KMS-11 (cell line): ENCODE measurements around the gene CHAF1A.
A peak's percentile ranks its signal among the peaks of the same experiment; 100 is the strongest.

Experiments
- H2AFZ ChIP-seq: fragments of 200-600 bp; sonication (generic); 2 replicates; pipeline ENCODE4 v1.6.1; 2016; ENCODE audit warnings: antibody characterized with exemption, mixed run types, low read depth
- H3K27ac ChIP-seq: fragments of 200-600 bp; sonication (generic); 2 replicates; pipeline ENCODE4 v1.6.1; 2016; ENCODE audit warnings: mild to moderate bottlenecking, mixed run types
- H3K27me3 ChIP-seq: fragments of 200-600 bp; sonication (generic); 2 replicates; pipeline ENCODE4 v1.6.1; 2017; ENCODE audit warnings: mild to moderate bottlenecking, low read depth, mixed run types, moderate library complexity; ENCODE audit not compliant: insufficient read depth
- H3K36me3 ChIP-seq: fragments of 200-600 bp; sonication (generic); 2 replicates; pipeline ENCODE4 v1.6.1; 2017; ENCODE audit warnings: mild to moderate bottlenecking, mixed run types; ENCODE audit not compliant: insufficient read depth
- H3K4me1 ChIP-seq: fragments of 200-600 bp; sonication (generic); 2 replicates; pipeline ENCODE4 v1.6.1; 2016; ENCODE audit warnings: mild to moderate bottlenecking, low read depth, mixed run types; ENCODE audit not compliant: poor library complexity, severe bottlenecking
- H3K4me2 ChIP-seq: fragments of 200-600 bp; sonication (generic); 2 replicates; pipeline ENCODE4 v1.7.0; 2016; ENCODE audit warnings: mild to moderate bottlenecking, mixed run types
- H3K4me3 ChIP-seq: fragments of 200-600 bp; sonication (generic); IDR thresholded peaks from 2 replicates; pipeline ENCODE4 v1.6.1; 2017; ENCODE audit warnings: low read depth, low read length, mixed read lengths; ENCODE audit not compliant: insufficient read depth
- H3K79me2 ChIP-seq: fragments of 200-600 bp; sonication (generic); 2 replicates; pipeline ENCODE4 v1.6.1; 2016; ENCODE audit warnings: low read depth, mixed run types; ENCODE audit not compliant: insufficient read depth
- H3K9ac ChIP-seq: fragments of 200-600 bp; sonication (generic); 2 replicates; pipeline ENCODE4 v1.6.1; 2016; ENCODE audit warnings: mild to moderate bottlenecking, mixed run types
- H4K20me1 ChIP-seq: fragments of 200-600 bp; sonication (generic); 2 replicates; pipeline ENCODE4 v1.6.1; 2016; ENCODE audit warnings: mild to moderate bottlenecking, mixed run types; ENCODE audit not compliant: insufficient read depth
- CTCF ChIP-seq: fragments of 200-600 bp; sonication (generic); conservative IDR thresholded peaks from 2 replicates; pipeline ENCODE4 v1.6.1; 2017; ENCODE audit warnings: low read depth, mild to moderate bottlenecking, antibody characterized with exemption, low read length, moderate library complexity, mixed read lengths

The CHAF1A gene

GRCh38 chr19:4362831-4363545 lies 39.5 kb upstream of the CHAF1A start:
- H3K36me3 ChIP-seq: no peaks in the 10 kb centered on the region

GRCh38 chr19:4363571-4364304 lies 38.7 kb upstream of the CHAF1A start:
- no peak overlapping the region for H3K4me2 ChIP-seq
- no peak for TF ChIP-seq CTCF
- H3K9ac ChIP-seq: no peak overlapping the region
- H3K27me3 ChIP-seq: no peaks in the 10 kb centered on the region
- H3K79me2 ChIP-seq: no peaks in the 10 kb centered on the region
- no peak overlapping the region for H3K27ac ChIP-seq
- no peaks in the 10 kb centered on the region for H3K36me3 ChIP-seq
- H2AFZ ChIP-seq: no peak overlapping the region
- H3K4me3 ChIP-seq: no peak overlapping the region
- H3K4me1 ChIP-seq: peaks cover 10% of the 10 kb centered on the region
- no peaks in the 10 kb centered on the region for H4K20me1 ChIP-seq

More at GRCh38 chr19:4362831-4363545, 39.5 kb upstream of the CHAF1A start:
- Histone ChIP-seq H3K4me3 (no peak overlapping the region), H3K4me2 (no peak overlapping the region), H2AFZ (no peak overlapping the region), H3K4me1 (peaks cover 2% of the 10 kb centered on the region), H3K9ac (no peak overlapping the region), H3K27me3 (no peaks in the 10 kb centered on the region), H3K79me2 (no peaks in the 10 kb centered on the region), H3K27ac (no peak overlapping the region), H4K20me1 (no peaks in the 10 kb centered on the region)
- 0 out of 2 replicates have a peak, but pooled peaks have one; percentile 21 for TF ChIP-seq CTCF

GRCh38 chr19:4365341-4365740 lies 37.1 kb upstream of the CHAF1A start:
- no peak overlapping the region for H3K4me2 ChIP-seq
- H3K4me1 ChIP-seq: peaks cover 26% of the 10 kb centered on the region
- no peaks in the 10 kb centered on the region for H4K20me1 ChIP-seq
- H3K36me3 ChIP-seq: no peaks in the 10 kb centered on the region
- no peak overlapping the region for H3K9ac ChIP-seq
- no peak for TF ChIP-seq CTCF
- 0 out of 2 replicates have a peak, but pooled peaks cover 3% of the 10 kb centered on the region for H3K79me2 ChIP-seq
- no peak overlapping the region for H2AFZ ChIP-seq
- no peak overlapping the region for H3K27ac ChIP-seq
- no peaks in the 10 kb centered on the region for H3K27me3 ChIP-seq
- no peak overlapping the region for H3K4me3 ChIP-seq

GRCh38 chr19:4365791-4366665 lies 36.4 kb upstream of the CHAF1A start:
- Histone ChIP-seq H2AFZ (no peak overlapping the region), H3K27ac (no peak overlapping the region), H3K4me3 (no peak overlapping the region), H3K4me1 (peaks cover 33% of the 10 kb centered on the region), H3K27me3 (no peaks in the 10 kb centered on the region), H3K79me2 (0 out of 2 replicates have a peak, but pooled peaks cover 8% of the 10 kb centered on the region), H3K4me2 (no peak overlapping the region), H4K20me1 (no peaks in the 10 kb centered on the region), H3K36me3 (no peaks in the 10 kb centered on the region), H3K9ac (no peak overlapping the region)
- no peak for TF ChIP-seq CTCF
